GM18858 (cell line): ENCODE data around the gene SFMBT2.

Experiments used
- ATAC-seq: cut with Tn5 transposase; IDR thresholded peaks from one replicate; pipeline ENCODE4 v1.9.1; 2021; ENCODE audit not compliant: unreplicated experiment

Gene SFMBT2

GRCh38 chr10:7275761-7276440 is 134.9 kb downstream of the SFMBT2 start:
- ATAC-seq, result no peak

- no peak for ATAC-seq
Measured at GRCh38 chr10:7274293-7274692, 136.5 kb downstream of the SFMBT2 start.

DNA sequence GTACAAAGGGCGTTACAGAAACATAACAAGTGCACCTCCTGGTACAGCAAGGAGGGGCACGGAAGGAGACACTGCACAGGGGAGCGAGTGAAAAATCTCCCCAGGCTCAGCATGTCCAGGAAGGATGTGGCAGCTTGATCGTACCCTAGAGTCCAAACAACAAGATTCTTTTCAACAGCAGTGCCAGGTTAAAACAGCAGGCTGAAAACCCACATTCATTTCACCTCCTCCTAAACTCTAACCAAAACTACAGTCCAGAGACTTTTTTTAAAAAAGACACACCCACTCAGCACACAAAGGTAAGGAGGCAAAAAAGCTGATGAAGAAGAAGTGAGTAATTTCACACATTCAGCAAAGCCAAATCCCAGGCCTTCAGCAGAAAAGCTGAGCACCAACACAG is 138.8 kb downstream of the SFMBT2 start:
- ATAC-seq, result no peak

DNA sequence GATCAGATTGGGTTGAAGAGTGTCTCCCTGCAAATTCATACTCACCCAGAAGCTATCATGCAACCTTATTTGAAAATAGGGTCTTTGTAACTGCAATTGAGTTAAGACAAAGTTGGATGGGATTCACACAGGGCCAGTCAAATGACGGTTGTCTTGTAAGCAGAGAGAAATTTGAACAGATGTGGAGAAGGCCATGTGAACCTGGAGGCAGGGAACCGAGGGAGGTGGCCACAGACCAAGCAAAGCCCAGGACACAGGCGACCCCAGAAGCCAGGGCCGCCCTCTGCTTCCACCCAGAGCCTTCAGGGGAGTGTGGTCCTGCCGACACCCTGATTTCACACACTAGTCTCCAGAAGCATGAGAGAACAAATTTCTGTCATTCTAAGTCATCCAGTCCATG is 140.8 kb downstream of the SFMBT2 start:
- ATAC-seq, result no peak

- no peak for ATAC-seq
Measured at GRCh38 chr10:7267142-7267541, 143.7 kb downstream of the SFMBT2 start.

DNA sequence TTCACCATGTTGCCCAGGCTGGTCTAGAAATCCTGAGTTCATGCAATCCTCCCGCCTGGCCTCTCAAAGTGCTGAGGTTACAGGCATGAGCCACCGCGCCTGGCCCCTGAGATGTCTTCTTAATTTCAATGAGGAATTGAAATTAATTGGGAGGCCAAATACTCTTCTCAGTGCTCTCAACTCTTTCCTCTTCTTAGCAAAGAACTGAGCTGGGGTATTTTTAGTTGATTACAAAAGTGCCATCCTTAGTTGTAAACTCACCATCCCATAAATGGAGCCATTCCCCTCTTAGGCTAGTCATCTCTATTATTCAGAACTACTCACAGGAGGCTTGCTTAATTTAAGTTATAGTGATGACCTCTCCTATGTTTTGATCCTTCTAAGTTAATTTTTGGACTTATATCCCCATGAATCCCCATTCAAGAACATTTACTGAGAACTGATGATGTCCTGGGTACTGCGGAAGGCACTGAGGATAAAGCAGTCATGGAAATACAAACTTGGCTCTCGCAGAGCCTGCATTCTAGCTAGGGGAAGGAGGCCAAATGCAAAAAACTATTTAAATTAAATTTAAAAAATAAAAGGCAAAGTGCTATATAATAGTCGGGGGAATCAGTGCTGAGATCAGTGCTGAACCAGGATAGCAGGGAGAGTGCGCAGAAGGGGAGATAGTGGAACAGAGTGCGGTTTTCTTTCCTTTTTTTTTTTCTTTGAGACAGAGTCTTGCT is 145.3 kb downstream of the SFMBT2 start:
- ATAC-seq, result no peak

- no peak for ATAC-seq
Measured at GRCh38 chr10:7264313-7264756, 146.5 kb downstream of the SFMBT2 start.

GRCh38 chr10:7263616-7264015 is 147.2 kb downstream of the SFMBT2 start:
- ATAC-seq, result no peak

GRCh38 chr10:7261351-7261750 is 149.5 kb downstream of the SFMBT2 start:
- ATAC-seq, result no peak

GRCh38 chr10:7260912-7261311 is 149.9 kb downstream of the SFMBT2 start:
- no peak for ATAC-seq

DNA sequence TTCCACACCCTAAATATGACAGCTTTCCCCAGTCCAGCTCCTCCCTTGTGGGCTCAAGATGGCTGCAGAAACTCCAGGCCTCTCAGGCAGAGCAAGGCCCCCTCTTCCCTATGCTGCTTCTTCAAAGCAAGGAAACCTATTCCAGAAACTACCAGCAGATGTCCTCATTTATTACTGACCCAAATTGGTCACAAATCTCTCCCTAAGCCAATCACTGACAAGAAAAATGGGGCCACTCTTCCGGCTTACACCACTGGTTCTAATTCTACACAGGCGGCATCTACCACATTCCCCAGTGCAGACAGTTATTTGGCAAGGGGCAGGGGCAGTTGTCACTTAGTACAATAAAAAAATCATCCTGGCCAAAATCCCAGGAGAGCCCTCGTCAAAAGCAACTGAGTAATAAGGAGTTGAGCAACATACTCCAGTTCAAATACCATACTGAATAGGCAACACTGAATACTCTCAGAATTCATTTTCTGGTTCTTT is 150.4 kb downstream of the SFMBT2 start:
- ATAC-seq, result peak; percentile 76

DNA sequence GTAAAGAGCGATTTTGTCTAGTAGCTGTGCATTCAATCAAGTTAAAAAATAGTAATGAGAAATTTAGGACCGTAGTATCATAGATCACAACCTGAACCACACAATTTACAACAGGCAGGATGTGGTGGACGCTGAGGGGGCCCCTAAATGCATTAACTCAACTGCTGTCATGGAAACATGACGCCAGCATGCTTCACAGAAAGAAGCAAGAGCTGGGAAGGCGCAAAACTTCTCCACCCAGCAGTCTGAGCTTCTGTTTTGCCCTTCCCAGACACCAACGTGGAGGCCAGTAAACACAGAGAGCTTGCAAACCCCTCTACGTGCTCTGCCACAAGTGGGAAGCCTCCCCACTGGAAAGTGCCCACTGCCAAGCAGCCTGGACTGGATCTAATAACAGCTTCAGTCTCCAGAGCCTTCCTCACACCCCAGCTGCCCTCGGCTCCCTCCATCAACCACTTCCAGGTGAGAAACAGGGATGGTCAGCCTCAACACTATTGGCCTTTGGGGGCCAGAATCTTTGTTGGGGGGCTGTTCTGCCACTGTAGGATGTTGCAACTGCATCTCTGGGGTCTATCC is 151.8 kb downstream of the SFMBT2 start:
- peak; percentile 53 for ATAC-seq

DNA sequence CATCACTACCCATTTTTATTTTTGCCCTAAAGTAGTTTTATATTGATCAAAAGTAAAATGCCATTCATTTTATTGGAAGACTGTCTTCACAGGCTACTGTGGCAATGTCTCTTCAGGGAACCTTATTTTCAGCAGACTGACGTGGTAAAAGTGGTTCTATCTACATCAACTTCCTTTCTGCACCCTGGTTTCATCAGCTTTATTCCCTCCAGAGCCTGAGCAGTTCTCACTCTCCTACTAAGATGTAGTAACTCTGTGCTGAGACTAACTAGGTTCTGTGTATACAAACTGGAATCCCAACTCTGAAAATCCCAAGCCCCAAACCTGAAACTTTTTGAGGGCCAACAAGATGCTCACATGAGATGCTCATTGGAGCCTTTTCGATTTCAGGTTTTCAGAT is 155.3 kb downstream of the SFMBT2 start:
- no peak for ATAC-seq

DNA sequence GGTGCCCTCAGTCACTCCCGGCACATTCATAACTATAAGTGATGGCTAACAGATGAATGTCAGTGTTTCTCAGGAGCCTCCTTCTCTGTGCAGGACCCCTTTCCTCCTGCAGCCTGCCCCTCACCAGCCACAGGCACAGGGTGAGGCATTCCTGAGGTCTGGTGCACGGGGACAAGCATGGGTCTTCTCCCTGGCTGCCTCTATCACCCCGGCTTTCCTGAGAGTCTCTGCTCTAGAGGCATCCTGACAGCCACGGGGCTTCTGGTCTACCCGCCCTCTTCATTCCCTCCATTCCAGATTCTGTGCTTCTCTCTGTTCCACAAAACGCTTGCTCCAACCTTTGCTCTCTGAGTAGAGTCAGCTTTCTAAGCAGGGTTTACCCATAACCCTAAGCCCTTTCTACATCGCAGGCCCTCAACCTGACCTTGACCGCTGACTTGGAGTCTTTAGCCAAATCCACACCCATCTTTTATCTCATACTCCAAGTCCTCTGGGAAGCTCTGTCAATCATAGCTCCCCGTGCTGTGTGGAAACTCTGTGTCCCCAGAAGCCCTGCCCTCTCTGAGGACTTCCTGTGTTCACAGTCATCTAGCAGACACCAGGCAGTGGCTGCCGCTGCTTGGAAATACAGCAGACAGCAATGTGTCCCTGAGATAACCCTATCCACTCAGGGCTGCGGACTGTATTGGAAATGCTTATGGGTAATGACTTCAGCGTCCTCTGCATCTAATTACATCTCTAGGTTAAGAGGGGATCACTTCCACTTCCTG is 159.0 kb downstream of the SFMBT2 start:
- no peak for ATAC-seq

- no peak for ATAC-seq
Measured at GRCh38 chr10:7250236-7250635, 160.6 kb downstream of the SFMBT2 start.

DNA sequence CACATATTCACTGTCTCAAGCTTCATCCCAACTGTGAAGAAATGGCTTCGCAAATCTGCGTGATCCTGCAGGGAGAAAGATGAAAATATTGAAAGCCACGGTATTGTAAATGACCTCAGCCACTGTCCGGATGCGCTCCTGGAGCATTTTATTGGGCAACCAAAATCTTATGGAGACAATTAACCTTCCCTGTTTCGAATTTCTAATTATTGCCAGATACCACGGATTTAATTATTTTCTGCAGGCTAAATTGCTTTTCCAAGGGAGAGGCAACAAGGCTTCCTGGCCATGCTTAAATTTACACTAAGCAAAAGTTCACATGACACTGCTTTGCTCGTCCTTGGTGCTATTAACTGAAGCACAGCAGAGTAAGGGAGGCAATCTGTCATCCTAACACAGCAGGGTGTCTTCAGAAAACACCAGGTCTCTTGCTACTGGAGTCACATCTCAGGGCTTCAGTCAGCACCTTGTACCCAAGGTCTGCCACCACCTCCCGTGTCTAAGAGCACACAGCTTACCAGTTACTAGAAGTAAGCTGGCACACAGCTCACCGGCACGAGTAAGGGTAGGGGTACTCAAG is 162.2 kb downstream of the SFMBT2 start:
- no peak for ATAC-seq

DNA sequence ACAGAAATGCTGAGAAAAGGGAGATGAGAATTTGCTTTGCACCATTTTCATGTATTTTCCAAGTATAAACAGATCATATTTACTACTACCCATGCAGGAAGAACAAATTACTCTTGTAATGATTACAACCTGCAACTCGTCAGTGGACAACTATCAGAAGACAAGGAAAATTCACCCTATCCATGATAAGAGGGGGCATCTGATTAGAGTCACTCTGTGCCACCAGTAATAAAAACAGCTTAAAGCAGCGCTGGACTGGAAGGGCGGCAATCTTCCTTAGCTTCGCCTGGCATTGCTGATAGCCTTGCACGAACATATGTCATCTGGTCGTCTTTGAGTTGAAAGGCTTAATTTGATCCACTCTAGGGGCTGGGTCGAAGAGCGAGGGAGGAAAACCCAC is 162.7 kb downstream of the SFMBT2 start:
- ATAC-seq, result no peak

- no peak for ATAC-seq
Measured at GRCh38 chr10:7245505-7245904, 165.3 kb downstream of the SFMBT2 start.

GRCh38 chr10:7243873-7244272 is 167.0 kb downstream of the SFMBT2 start:
- peak; percentile 76 for ATAC-seq

GRCh38 chr10:7243139-7243538 is 167.7 kb downstream of the SFMBT2 start:
- no peak for ATAC-seq
